Measurements from ENCODE around the gene RCVRN. TPM values are rescaled to one million over a fixed set of nuclear protein-coding genes. Genes with fewer than 3 reads are reported as not detected.

Gene RCVRN
- total and polyA plus RNA-seq, 7 donors, result 0.07 to 1.2 (median 0.36) TPM; not detected in 2

DNA sequence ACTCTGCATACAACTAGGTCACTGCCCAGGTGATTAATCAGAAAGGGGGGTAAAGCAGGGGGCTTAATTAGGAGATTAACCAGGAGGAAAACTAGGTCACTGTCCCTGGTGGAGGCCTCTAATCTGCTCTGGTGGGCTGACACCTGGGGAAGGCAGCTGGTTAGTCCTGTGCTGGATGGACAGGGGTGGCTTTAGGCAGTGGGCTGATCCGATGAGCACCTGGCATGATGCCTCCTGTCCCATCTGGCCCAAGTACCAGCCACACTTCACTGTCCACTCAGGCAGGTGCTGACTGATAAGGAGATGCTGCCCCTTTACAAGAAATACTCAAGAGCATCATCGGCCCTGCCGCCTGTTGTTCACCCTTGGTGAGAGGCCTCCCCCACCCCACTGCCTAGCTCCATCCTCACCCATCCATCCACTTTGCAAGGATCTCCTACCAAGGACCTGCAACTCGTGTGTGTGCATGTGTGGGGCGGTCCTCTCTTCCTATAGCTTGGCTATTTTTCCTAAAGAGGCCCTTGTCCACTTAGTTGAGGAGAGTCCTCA lies 13.8 kb upstream of the RCVRN start:
- Histone ChIP-seq H3K4me3 (no peak overlapping the region), H3K4me1 (no peaks in the 10 kb centered on the region), H3K27ac (no peak overlapping the region), H3K27me3 (no peaks in the 10 kb centered on the region), H3K36me3 (peaks cover 0 to 30% (median 0%) of the 10 kb centered on the region in 4 donors), H3K9me3 (no peaks in the 10 kb centered on the region)
- 87 to 91% methylated on average over 5 of the region's 5 CpGs for WGBS, 2 donors
- intact Hi-C loops (cut with DNase I), result no loop called here
- TF ChIP-seq POLR2AphosphoS5 (IDR thresholded peaks at IDR 0.05) (no peak), EP300 (IDR thresholded peaks at IDR 0.05) (no peak), POLR2A (IDR thresholded peaks at IDR 0.05) (no peak)
- TF ChIP-seq, protein P1, sequence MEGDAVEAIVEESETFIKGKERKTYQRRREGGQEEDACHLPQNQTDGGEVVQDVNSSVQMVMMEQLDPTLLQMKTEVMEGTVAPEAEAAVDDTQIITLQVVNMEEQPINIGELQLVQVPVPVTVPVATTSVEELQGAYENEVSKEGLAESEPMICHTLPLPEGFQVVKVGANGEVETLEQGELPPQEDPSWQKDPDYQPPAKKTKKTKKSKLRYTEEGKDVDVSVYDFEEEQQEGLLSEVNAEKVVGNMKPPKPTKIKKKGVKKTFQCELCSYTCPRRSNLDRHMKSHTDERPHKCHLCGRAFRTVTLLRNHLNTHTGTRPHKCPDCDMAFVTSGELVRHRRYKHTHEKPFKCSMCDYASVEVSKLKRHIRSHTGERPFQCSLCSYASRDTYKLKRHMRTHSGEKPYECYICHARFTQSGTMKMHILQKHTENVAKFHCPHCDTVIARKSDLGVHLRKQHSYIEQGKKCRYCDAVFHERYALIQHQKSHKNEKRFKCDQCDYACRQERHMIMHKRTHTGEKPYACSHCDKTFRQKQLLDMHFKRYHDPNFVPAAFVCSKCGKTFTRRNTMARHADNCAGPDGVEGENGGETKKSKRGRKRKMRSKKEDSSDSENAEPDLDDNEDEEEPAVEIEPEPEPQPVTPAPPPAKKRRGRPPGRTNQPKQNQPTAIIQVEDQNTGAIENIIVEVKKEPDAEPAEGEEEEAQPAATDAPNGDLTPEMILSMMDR (IDR thresholded peaks at IDR 0.05), result no peak
- DNase-seq, result no peak

DNA sequence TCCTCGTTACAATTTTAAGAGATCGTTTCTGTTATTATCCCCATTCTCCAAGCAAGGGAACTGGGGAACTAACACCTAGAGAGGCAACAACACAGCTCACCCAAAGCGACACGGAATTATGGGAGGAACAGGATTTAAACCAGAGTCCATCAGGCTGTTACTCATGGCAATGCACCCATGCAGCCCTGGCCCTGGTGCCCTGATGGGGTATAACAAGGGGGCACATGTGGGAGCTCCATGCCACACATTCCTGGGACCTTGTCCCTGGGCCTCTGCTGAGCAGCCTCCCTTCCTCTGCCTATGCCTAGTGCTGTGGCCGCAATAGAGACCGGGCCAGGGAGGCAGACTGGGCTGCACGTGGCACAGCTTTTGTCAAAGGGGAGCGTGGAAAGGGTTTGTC lies 13.3 kb upstream of the RCVRN start:
- WGBS, 2 donors, result 89 to 92% methylated on average over 8 of the region's 8 CpGs
- peaks cover 0 to 30% (median 0%) of the 10 kb centered on the region in 4 donors for H3K36me3 ChIP-seq

DNA sequence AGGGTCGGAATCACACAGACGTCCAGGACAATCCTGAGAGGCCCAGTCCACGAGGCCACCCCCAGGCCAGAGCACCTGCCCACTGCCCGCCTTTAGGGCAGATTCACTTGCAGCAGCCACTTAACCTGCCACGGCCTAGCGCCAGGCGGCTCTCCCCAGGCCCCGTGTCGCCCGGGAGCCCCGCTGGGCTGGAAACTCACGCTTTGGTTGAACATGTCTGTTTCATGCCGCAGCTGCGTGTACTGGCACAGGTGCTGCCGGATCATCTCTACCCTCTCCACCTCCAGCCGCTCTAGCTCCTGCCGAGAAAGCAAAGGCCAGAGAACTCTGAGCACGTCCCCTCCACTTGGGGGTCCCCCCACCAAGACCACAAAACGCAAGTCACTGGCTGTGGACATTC lies 12.7 kb upstream of the RCVRN start:
- Histone ChIP-seq H3K36me3 (peaks cover 0 to 30% (median 0%) of the 10 kb centered on the region in 4 donors), H3K4me3 (no peak overlapping the region), H3K27me3 (no peaks in the 10 kb centered on the region), H3K27ac (no peak overlapping the region), H3K4me1 (no peaks in the 10 kb centered on the region), H3K9me3 (no peaks in the 10 kb centered on the region)
- WGBS, 2 donors, result 88 to 90% methylated on average over 19 of the region's 19 CpGs
- TF ChIP-seq EP300 (IDR thresholded peaks at IDR 0.05) (no peak), POLR2A (IDR thresholded peaks at IDR 0.05) (no peak), POLR2AphosphoS5 (IDR thresholded peaks at IDR 0.05) (no peak)
- TF ChIP-seq, protein P1 (IDR thresholded peaks at IDR 0.05), result no peak
- no peak for DNase-seq
- intact Hi-C loops (cut with DNase I), result no loop called here

More for the DNA sequence above, 13.3 kb upstream of the RCVRN start:
- DNase-seq, result no peak
- Histone ChIP-seq H3K4me3 (no peak overlapping the region), H3K27me3 (no peaks in the 10 kb centered on the region), H3K27ac (no peak overlapping the region), H3K9me3 (no peaks in the 10 kb centered on the region), H3K4me1 (no peaks in the 10 kb centered on the region)
- intact Hi-C loops (cut with DNase I), result no loop called here
- TF ChIP-seq, protein P1 (IDR thresholded peaks at IDR 0.05), result no peak
- TF ChIP-seq EP300 (IDR thresholded peaks at IDR 0.05) (no peak), POLR2A (IDR thresholded peaks at IDR 0.05) (no peak), POLR2AphosphoS5 (IDR thresholded peaks at IDR 0.05) (no peak)

GRCh38 chr17:9917131-9917530 lies 12.1 kb upstream of the RCVRN start:
- Histone ChIP-seq H3K36me3 (peaks cover 0 to 30% (median 0%) of the 10 kb centered on the region in 4 donors), H3K4me3 (no peak overlapping the region), H3K4me1 (no peaks in the 10 kb centered on the region), H3K27me3 (no peaks in the 10 kb centered on the region), H3K27ac (no peak overlapping the region), H3K9me3 (no peaks in the 10 kb centered on the region)
- WGBS, 2 donors, result 83 to 89% methylated on average over 13 of the region's 13 CpGs
- intact Hi-C loops (cut with DNase I), result no loop called here
- DNase-seq, result no peak
- TF ChIP-seq, protein P1 (IDR thresholded peaks at IDR 0.05), result no peak
- TF ChIP-seq EP300 (IDR thresholded peaks at IDR 0.05) (no peak), POLR2A (IDR thresholded peaks at IDR 0.05) (no peak), POLR2AphosphoS5 (IDR thresholded peaks at IDR 0.05) (no peak)

- Histone ChIP-seq H3K4me3 (no peak overlapping the region), H3K36me3 (peaks cover 0 to 30% (median 0%) of the 10 kb centered on the region in 4 donors), H3K4me1 (no peaks in the 10 kb centered on the region), H3K27ac (no peak overlapping the region), H3K27me3 (no peaks in the 10 kb centered on the region), H3K9me3 (no peaks in the 10 kb centered on the region)
- intact Hi-C loops (cut with DNase I), result no loop called here
- 77 to 87% methylated on average over 8 of the region's 8 CpGs for WGBS, 2 donors
- DNase-seq, result no peak
- TF ChIP-seq EP300 (IDR thresholded peaks at IDR 0.05) (no peak), POLR2AphosphoS5 (IDR thresholded peaks at IDR 0.05) (no peak)
Observed at GRCh38 chr17:9916108-9916507, 11.0 kb upstream of the RCVRN start.
